Fibroblast of mammary gland (primary cell): ENCODE measurements around the gene NOS1.

ENCODE experiments used
- DNase-seq: peaks from one replicate; pipeline ENCODE4 v3.0.0-alpha.2; 2010; ENCODE audit warnings: low read depth
- H3K4me3 ChIP-seq: 2 replicates; pipeline ENCODE4 v1.5.1; 2011; ENCODE audit warnings: low read depth, mild to moderate bottlenecking, low read length, moderate library complexity; ENCODE audit not compliant: control insufficient read depth
- TF ChIP-seq, protein P1 (sequence below): conservative IDR thresholded peaks from 2 replicates; pipeline ENCODE4 v1.5.1; 2011; ENCODE audit warnings: low read depth, low read length, inconsistent platforms; ENCODE audit not compliant: control insufficient read depth, insufficient read depth

NOS1 gene

DNA sequence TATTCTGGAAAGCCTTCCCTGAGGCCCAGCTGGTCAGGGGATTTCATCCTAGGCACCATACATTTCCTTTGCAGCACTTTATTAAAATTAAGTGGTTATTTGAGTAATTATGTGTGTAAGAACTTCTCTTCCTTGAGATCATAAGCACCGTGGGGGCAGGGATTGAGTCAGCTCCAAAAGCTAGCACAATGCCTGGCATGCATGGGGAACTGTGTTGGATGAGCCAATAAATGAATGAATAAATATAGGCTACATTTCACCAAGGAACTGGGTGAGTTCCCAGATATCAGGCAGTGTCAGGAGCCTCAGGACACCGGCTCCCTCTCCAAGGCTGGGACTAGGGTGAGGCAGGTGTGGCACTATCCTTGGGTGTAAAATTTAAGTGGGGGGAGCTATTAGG lies 88.3 kb downstream of the NOS1 start:
- DNase-seq: no peak
- no peak overlapping the region for H3K4me3 ChIP-seq
- TF ChIP-seq, protein P1, sequence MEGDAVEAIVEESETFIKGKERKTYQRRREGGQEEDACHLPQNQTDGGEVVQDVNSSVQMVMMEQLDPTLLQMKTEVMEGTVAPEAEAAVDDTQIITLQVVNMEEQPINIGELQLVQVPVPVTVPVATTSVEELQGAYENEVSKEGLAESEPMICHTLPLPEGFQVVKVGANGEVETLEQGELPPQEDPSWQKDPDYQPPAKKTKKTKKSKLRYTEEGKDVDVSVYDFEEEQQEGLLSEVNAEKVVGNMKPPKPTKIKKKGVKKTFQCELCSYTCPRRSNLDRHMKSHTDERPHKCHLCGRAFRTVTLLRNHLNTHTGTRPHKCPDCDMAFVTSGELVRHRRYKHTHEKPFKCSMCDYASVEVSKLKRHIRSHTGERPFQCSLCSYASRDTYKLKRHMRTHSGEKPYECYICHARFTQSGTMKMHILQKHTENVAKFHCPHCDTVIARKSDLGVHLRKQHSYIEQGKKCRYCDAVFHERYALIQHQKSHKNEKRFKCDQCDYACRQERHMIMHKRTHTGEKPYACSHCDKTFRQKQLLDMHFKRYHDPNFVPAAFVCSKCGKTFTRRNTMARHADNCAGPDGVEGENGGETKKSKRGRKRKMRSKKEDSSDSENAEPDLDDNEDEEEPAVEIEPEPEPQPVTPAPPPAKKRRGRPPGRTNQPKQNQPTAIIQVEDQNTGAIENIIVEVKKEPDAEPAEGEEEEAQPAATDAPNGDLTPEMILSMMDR: no peak

DNA sequence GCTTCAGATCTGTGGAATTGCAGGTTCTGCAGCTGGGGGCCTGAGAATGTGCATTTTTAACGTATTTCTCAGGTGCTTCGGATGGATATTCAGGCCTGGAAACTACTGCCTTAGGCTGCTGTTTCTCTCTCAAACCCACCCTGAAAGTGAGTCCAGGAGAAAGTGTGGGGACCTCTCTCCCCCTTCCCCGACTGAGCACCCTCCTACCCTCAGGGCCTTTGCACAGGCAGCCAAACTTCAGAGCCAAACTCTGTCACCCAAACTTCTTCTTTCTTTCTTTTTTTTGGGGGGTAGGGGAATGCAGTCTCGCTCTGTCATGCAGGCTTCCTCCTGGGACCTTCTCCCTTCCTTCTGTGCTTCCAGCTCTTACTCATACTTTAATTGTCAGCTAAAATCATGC lies 88.7 kb downstream of the NOS1 start:
- DNase-seq: no peak
- H3K4me3 ChIP-seq: no peak overlapping the region
- TF ChIP-seq, protein P1: no peak

DNA sequence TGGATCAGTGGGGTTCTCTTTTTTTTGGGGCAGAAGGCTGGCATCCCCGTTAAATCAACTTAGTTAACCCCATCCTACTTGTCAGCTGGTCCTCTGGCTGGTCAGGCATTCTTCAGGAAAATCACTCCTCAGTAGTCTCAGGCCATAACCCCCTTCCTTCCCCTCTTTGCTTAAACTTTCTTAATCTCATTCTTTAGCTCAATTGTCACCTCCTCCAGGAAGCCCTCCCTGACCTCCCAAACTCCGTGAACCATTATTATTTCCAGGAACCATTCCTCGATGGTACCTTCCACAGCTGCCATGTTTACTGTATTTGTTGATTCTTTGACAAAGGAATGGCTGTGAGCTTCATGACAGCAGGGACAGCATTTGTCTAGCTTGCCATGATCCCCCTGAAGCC lies 98.7 kb downstream of the NOS1 start:
- DNase-seq: no peak
- no peak overlapping the region for H3K4me3 ChIP-seq
- TF ChIP-seq, protein P1: no peak

DNA sequence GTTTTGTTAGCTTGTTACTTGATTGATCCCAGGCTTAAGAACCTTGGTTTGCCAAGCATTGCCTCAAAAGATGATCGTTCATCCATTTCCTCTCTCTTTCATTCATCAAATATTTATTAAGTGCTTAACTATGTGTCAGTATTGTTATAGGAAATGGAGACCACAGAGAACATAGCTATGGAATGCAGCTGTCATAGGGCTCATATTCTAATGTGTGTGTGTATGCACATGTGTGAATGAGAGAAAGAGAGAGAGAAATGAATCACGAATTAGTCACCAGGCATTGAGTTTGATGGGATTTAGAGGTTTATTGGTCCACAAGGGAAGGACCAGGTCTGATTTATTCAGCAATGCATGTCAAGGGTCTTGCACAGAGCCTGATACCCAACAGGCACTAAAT lies 100.2 kb downstream of the NOS1 start:
- TF ChIP-seq, protein P1: no peak
- DNase-seq: peak; percentile 32
- no peak overlapping the region for H3K4me3 ChIP-seq

DNA sequence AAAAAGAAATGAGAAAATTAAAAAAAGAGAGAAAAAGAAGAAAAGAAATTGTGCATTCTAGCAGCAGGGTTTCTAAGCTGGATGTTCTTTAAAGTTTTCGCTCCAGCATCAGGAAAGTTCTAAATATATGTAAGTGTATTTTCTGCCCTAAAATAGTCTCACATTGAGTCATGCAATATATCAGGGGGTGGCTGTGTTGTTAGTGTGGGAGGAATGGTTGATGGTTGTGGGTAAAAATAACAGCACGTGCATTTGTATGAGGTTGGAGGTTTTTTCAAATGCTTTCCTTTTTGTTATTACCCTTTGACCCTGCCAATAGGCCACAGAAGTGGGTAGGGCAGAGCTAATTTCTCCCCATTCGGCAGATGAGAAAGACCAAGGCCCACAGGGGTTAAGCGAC lies 106.0 kb downstream of the NOS1 start:
- no peak for DNase-seq

DNA sequence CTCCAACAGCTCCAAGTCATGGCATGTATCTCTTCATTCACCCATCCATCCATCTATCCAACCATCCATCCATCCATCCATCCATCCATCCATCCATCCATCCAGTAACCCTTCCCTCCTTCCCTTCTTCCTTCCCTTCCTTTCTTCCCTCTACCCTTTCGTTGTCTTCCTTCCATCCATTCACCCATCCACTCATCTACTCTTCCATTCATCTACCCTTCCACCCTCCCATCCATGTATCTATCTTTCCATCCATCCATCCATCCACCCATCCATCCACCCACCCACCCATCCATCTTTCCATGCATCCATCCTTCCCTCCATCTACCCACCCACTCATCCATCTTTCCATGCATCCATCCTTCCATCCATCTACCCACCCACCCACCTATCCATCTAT lies 117.9 kb downstream of the NOS1 start:
- H3K4me3 ChIP-seq: no peak overlapping the region
- DNase-seq: no peak
- TF ChIP-seq, protein P1: no peak

More for the DNA sequence above, 106.0 kb downstream of the NOS1 start:
- no peak overlapping the region for H3K4me3 ChIP-seq
- TF ChIP-seq, protein P1: no peak

DNA sequence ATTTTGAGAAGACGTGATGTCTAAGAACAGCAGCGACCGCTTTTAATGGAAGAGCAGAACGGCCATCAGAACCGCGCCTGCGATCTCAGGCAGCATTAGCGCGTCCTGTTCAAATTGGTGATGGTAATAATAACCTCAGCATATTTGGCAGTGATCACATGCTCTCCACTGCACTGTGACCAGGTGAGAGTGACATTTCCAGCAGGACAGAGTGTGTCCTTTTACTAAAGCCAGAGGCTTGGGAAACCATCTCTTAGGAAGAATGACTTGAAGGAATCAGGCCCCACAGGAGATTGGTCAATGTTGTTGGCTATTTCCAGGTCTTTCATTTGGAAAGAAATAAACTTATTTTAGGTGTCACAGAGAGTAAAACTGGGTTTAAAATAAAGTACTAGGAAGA lies 119.7 kb downstream of the NOS1 start:
- DNase-seq: no peak
- TF ChIP-seq, protein P1: no peak
- no peak overlapping the region for H3K4me3 ChIP-seq
